GM15510 (cell line): ENCODE measurements around the gene SPAG6.

Experiments used
- POLR2A ChIP-seq: IDR thresholded peaks from 3 replicates; pipeline ENCODE4 v1.6.1; 2011; ENCODE audit warnings: borderline replicate concordance; ENCODE audit not compliant: insufficient read length; ENCODE audit errors: extremely low read depth

The SPAG6 gene

DNA sequence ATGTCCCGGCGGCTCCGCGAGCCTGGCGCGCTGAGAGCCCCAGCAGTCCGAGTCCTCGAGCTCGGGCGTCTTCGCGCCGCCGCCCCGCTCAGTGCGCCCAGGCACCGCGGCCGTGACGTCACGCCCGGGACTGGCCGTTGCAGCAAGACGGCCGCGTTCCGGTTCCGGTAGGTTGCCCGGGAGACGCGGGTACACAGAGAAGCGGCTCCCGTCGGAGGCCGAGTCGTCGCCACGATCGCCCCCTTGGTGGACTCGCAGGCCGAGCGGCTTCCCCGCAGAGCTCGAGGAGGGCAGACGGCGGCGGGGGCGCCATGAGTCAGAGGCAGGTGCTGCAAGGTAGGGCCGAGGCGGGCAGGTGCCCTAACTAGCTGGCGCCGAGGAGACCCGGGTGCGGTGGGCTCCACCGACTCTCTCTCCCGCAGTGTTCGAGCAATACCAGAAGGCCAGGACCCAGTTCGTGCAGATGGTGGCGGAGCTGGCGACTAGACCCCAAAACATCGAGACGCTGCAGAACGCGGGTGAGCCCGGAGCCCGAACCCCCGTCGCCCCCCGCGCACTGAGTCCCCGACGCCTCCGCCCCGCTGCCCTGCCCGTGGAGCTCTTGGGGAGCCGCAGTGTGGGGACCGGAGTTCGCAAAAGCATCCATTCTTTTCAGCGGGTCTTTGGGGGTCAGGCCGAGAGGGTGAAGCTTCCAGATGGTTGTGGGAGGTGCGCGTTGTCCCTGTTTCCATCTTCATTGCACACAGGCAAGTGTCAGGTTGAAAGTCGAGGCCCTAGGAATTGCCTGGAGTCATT is at the start of gene SPAG6:
Gene SPAG6 (plus strand): TSS at position 196 of the 795 bp plus-strand sequence. CDS start 116 bp downstream, at position 312.
- TF ChIP-seq POLR2A, result no peak

DNA sequence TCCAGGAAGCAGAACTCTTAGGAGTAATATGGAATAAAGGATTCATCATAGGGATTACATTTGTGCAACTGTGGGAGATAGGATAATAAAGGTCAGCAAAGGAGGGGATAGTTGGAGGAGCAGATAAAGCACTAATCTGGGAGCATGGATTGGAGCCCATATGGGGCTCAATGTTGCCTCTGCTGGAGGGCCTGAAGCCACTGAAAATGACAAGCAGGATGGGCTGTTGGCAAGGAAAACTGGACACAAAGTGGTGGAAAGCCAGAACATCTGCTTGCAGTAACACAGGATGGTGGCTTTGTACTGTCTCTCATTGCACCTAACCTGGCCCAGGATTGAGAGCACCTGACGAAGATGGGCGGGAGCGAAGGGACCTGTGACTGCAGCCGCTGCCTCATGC is 44.1 kb upstream of the SPAG6 start:
- no peak for TF ChIP-seq POLR2A

DNA sequence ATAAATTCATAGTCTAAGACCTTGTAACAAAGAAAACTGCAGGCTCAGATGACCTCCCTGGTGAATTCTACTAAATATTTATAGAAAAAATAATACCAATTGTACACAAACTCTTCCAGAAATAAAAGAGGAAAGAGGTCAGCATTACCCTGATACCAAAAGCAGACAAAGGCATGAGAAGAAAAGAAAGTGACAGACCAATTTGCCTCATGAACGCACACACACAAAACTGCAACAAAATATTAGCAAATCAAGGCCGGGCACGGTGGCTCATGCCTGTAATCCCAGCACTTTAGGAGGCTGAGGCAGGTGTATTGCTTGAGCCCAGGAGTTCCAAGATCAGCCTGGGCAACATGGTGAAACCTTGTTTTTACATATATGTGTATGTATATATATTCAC is 41.8 kb upstream of the SPAG6 start:
- TF ChIP-seq POLR2A, result no peak

DNA sequence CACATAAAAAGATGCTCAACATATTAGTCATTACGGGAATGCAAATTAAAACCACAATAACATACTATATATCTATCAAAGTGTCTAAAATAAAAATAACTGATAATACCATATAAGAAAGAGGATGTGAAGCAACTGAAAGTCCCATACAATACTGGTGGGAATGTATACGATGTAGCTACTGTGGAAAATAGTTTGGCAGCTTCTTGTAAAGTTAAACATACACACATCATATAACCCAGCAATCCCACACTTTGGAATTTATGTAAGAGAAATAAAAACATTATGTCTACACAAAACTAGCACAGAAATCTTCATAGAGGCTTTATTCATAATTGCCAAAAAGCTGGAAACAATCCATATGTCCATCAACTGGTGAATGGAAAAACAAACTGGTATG is 39.6 kb upstream of the SPAG6 start:
- no peak for TF ChIP-seq POLR2A

DNA sequence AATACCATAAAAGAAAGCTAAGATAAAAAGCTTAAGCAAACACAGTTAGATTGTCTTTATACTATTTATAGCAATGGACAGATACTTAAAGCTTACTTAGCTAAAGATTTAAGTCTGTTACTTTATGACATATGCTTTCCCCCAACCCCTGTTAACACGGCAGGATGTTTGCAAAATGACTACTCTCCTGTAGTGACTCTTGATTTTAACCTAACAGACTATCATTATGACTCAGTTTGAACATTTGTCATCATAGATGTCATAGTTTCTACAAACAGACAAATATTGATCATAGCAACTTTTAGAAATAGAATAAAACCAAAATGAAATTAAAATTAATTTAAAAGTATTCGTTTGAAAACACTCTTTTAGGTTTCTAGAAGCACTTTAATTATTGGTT is 36.9 kb upstream of the SPAG6 start:
- TF ChIP-seq POLR2A, result no peak

- no peak for TF ChIP-seq POLR2A
These were observed 35.9 kb upstream of the SPAG6 start for GRCh38 chr10:22309180-22310000.

- TF ChIP-seq POLR2A, result no peak
These were observed 34.4 kb upstream of the SPAG6 start for GRCh38 chr10:22310928-22311327.

- no peak for TF ChIP-seq POLR2A
These were observed 30.4 kb upstream of the SPAG6 start for GRCh38 chr10:22314852-22315251.

- TF ChIP-seq POLR2A, result no peak
These were observed 29.6 kb upstream of the SPAG6 start for GRCh38 chr10:22315455-22316285.

DNA sequence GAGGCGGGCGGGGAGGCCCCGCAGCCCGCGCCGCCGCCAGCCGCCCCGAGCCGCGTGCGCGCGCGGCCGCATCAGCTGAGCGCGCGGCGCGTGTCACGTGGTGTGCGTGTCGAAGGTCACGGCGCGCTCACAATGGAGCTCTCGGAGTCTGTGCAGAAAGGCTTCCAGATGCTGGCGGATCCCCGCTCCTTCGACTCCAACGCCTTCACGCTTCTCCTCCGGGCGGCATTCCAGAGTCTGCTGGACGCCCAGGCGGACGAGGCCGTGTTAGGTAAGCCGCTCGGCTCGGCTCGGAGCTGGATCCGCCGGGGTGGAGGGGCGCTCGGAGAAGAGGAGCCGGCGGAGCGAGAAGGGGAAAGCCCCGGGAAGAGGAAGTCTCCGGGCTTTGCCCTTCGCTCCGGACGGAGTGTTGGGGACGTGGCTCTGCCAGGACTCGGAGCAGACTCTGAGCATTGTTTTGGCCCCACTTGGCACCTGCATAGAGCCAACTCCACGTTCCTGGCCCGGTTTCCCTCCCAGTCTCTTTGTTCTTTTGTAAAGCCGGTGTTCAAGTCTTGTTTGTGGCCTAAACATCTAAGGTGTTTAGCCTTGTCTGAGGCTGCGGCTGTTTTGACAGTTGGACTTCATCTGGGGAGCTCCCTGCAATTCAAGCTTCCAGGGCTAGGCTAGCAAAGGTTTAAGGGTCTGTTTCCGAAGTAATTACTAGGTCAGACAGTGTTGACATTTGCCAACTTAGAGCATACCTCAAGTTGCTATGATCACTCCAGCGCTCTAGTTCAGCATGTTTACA is 28.8 kb upstream of the SPAG6 start, which contains the start of gene COMMD3:
Gene COMMD3 (plus strand): TSS at position 103 of the 790 bp plus-strand sequence. CDS start 30 bp downstream, at position 133.
- TF ChIP-seq POLR2A, result peak; percentile 92

DNA sequence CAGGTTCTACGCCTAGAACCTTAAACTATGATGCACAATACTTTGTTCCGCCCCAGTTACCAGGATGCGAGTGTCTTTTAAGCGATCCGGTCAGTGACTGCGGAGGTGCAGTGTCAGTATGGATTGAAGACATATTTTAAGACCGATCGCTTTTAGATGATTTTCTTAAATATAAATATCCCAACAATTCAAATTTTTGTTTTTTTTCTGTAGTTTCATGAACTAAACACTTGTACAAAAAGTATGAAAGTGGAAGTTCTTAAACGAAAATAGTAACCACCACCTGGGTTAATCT is 28.3 kb upstream of the SPAG6 start:
- no peak for TF ChIP-seq POLR2A

- no peak for TF ChIP-seq POLR2A
These were observed 27.3 kb upstream of the SPAG6 start for GRCh38 chr10:22317771-22318565.

DNA sequence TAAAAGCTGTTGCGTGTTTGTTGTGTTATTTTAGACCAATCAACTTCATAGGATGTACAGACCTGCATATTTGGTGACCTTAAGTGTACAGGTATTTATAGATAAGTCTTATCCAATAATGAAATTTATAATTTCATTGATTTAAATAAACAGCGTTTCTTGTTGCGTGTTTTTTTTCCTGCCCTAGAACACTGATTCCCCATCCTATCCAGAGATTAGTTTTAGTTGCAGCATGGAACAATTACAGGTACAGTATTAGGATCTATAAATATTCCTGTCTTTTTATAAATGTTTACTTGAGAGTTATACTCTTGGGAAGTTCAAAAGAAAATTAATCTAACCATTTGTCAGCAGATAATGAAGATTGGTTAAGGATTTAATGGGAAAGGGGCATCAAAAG is 26.5 kb upstream of the SPAG6 start:
- no peak for TF ChIP-seq POLR2A
